GM21825 (cell line): ENCODE measurements around the gene SDHA.
"Not testable (repeated sequence)": the region's sequence is repeated elsewhere in the genome, so short reads cannot be mapped to it uniquely, and the experiment has no call there.

Source experiments
- ATAC-seq: cut with Tn5 transposase; IDR thresholded peaks from one replicate; pipeline ENCODE4 v1.9.1; 2021; ENCODE audit warnings: mild to moderate bottlenecking, moderate library complexity; ENCODE audit not compliant: unreplicated experiment

The SDHA gene

DNA sequence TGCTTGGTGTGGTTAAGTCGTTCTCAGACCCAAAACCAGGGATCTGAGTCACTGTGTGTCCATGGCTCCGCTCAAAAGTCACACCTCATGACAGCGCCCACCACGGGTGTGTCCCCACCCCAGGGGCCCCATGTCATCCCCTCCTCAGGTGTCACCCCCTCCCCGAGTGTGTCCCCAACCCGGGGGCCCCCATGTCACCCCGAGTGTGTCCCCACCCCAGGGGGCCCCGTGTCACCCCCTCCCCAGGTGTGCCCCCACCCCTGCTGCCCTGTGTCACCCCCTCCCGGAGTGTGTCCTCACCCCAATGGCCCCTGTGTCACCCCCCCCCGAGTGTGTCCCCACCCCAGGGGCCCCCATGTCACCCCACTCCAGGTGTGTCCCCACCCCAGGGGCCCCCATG is 21.8 kb upstream of the SDHA start:
- no peak for ATAC-seq

DNA sequence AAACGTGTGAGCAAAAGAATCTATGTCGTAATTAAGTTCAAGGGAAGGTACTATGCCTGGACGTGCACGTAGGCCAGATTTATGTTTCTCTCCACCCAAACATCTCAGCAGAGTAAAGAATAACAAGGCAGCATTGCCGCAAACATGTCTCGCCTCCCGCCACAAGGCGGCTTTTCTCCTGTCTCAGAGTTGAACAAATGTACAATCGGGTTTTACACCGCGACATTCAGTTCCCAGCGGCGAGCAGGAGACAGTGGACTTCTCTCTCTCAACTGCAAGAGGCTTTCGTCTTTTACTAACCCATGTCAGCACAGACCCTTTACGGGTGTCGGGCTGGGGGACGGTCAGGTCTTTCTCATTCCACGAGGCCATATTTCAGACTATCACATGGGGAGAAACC is 21.1 kb upstream of the SDHA start:
- ATAC-seq = not testable (repeated sequence)

DNA sequence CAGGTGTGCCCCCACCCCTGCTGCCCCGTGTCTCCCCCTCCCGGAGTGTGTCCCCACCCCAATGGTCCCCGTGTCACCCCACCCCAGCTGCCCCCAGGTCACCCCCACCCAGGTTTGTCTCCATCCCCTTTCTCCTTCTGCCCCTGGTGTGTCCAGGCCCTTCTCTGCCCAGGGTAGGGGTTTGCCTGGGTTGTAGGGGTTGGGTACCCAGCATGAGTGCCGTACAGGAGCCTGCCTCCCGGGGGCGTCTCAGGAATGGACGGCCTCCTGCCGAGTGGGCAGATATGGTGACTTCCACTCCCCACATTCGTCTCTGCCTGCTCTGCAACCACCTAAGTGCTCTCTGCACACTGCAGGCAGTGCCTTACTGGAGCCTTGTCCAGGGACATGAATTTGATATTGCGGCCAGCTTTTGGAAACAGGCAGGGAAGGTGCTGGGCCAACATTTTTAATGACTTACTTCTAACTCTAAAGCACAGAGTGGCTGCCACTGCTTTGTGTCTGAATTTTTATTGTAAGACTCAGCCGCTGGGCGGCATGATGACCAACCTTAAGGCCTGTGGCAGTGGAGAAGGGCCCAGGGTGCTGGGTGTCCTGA is 20.1 kb upstream of the SDHA start:
- no peak for ATAC-seq

DNA sequence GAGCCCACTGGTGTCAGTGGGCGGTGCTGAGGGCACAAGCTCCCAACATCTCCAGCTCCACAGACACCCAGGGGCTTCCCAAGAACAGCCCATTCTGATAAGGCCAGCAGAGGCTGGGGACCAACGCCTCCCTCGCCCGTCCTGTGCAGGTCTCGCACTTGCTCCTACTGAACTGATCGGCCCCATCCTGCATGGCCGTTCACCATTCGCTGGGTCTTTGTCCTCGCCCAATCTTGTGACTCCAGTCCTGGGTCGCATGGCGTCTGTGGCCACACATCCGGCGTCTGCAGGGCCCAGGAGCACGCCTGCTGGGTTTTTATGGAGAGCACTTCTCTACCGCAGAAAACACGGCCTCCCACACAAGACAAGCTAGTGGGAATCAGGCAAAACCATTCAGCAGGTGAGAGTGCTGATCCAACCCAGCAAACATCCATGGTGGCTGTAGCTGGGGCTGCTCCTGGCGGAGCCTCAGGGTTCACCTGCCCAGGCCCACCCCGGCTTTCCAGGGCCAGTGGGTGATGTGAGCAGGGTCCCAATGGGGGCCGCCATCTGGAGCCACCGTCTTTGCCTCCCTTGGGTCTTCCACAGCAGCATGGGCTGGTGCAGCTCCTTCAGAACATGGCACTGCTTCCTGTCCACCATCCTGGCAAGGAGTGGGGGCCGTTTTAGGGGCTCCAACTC is 19.5 kb upstream of the SDHA start:
- ATAC-seq = no peak

DNA sequence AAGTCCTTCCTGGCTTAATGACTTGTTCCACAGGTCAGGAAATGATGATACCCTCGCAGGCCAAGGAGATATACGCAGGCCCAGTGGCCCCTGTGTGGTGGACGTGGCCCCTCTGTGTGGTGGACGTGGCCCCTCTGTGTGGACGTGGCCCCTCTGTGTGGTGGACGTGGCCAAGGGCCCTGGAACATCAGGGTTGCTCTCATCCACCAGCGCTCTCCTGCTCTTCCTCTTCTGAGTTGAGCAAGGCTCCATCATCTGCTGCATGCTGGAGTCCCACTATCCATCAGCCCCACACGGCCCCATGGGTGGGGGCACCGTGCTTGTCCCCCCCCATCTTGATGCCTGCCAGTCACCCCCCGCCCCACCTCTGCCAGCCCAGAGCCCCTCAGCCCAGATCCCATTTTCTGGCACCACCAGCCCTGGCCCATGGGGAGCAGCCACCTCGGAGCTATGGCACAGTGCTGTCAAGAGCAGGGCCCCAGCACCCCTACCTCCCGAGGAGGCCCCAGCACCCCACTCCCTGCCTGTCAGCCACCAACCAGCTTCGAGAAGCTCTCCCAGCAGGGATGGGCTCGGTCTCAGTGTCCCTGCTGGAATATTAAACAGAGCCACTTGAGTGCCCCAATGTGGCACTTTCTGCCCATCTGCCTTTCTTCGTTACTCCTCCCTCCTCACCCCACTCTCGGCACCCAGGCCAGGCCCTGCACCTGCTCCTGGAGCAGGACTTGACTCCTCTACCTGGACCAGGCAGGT is 18.7 kb upstream of the SDHA start:
- ATAC-seq = no peak

DNA sequence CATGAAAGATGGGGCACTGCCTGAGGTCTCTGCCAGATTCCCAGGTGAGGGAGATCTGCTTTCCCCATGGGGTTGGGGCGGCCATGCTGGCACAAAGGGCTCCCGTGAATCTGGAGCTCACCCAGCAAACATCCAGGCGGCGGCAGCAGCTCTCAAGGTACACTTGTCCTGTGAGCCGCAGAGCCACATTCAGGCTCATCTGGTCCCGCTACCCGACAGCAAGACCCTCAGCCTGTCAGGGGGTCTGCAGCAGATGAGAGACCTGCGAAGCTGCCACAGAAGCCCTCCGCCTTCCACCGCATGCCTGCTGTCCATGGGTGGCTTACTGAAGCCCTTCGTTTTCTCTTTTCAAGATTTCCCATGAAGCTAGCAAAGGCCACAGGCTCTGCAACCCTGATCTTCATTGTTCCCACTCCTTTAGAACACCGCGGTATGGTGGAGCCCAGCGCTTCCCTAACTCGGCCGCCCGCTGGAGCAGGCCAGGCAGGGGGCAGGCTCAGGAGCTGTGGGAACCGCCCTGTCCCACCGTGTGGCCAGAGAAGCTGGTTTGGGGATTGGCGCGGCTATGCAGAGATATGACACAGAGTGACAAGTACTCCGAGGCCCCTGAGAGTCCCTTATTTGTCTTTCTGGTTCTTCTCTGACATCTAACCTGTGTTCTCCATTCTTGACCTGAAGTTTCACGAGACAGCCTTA is 18.0 kb upstream of the SDHA start:
- ATAC-seq = no peak

DNA sequence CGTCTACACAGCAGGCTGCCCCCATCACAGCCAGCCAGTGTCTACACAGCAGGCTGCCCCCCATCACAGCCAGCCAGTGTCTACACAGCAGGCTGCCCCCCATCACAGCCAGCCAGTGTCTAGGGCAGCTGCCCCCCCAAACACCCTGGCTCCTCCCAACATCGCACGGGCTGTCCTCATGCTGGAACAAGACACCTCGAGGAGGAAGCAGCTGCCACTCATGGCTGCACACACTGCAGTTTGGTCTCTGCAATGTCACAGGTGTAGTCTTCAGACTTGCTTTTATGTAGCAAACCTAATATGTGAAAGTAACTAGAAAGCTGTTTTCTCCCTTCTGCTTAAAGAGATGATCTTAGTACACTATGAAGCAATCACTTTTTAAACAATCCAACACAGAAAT is 17.1 kb upstream of the SDHA start:
- no peak for ATAC-seq

DNA sequence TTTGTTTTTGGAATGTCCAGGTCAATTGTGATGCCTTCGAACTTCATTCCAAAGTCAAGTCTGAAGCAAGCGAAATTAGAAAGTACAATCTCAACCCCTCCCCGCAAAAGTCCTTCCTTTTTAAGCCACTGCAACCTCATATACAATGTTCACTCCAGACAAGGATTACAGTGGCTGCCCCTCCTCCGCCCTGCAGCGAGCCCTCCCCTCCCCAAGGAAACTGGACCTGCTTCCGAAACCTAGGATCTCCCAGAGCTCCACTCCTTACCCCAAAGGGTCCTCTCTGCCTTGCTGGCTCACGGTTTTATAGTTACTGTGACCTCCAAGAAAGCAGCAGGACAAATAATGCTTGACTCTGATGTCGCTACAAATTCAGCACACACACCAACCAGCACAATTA is 16.4 kb upstream of the SDHA start:
- ATAC-seq = no peak

DNA sequence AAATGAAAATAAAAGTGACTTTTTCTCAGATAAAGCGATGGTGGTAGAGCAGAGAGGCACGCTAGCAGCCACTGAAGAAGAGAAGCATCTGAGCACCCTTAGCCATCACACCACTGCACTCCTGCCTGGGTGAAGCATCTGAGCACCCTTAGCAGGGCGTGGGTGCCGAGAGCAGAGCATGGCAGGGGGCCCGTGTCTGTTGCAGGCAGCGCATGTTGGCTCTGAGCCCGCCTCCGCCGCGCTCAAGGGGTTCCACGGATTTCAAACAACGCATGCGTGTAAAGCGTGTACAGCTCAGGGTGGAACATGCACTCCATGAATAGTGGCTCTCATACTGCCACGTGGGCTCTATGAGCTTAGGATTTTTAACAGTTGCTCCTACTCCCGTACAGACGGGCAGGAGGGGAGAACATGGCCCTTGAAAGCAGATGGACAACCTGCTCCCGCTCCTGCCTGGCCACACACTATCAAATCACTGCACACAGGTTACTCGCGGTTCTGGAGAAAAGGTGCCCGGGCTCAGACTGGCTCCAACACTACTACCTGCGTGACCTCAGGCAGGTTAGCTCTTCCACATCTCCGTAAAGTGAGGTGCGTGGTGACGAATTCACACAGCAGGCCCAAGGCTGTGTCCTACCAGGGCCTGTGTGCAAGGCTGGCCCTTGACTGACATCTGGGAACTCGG is 14.7 kb upstream of the SDHA start:
- no peak for ATAC-seq

DNA sequence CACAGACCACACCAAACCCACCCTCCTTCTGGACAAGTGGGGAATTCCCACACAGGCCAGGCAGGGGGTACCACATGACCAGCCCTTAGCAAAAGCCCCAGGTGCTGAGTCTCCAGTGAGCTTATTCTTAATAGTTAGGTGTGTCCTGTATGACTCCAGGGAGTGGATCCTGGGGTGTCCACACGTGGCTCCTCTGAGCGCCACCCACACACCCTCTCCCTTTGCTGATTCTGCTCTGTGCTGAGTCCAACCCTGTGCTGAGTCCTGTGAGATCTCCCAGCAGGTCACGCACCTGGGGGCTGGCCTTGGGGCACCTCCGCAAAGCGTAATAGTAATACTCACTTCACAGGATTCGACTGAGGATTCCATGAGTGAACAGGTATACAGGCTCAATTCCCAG is 14.1 kb upstream of the SDHA start:
- ATAC-seq = no peak

DNA sequence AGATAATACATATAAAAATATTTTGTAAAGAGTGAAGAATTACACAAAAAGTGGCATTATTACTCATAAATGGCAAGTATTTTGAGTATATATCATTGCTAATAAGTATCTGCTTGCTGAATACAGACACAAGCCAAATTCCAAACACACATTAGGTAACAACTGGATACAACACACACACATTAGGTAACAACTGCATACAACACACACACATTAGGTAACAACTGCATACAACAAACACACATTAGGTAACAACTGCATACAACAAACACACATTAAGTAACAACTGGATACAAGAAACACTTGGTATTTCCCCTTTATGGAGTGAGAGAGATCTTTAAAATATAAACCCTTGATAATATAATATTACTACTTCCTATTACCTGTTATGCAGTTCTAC is 13.7 kb upstream of the SDHA start:
- no peak for ATAC-seq

DNA sequence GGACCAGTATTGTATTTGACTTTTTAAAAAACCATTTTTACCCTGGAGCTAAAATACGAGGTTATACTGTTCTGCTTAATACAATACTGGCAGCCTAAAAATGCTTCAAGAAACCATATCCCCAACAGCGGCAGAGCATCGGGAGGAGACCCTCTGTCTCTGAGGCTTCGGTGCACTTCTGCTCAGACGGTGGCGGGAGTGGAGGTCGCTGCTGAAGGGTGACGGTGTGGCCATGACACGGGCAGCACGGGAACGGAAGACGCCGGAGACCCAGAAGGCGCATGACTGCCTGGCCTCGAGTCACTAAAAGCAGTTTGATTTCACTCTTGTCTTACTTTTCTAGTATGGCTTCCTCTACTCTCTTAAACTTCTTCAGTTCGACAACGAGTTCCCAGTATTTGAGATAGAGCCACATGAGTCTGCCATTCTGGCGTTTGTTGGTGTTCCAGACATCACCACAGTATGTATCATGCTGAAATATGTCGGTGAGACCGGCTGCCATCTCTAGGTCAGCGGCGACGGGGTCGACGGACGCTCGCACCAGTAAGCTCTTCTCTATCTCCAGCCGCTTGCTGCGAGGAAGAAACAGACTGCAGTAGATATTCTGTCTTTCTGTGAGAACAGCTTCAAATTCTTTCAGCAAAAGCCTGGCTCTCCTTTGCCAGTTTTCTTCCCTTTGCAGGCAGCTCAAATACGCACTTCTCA is 13.0 kb upstream of the SDHA start:
- no peak for ATAC-seq

DNA sequence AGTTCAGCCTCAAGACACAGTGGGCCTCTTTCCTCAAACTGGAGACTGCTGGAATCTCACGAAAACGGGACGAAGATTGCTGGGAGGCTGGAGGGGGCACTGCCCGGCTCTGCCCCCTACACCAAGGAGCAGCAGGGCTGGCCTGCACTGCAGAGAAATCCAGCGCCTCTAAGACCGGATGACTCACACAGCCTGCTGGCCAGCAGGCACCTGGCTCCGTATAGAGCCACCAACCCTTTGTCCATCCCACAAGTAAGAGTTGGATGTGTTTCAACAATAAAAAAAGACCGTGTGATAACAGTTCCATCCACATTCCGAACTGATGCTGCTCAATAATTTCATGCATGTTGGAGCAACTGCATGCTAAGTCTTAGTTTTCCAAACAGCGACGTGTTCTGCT is 11.7 kb upstream of the SDHA start:
- ATAC-seq = no peak

DNA sequence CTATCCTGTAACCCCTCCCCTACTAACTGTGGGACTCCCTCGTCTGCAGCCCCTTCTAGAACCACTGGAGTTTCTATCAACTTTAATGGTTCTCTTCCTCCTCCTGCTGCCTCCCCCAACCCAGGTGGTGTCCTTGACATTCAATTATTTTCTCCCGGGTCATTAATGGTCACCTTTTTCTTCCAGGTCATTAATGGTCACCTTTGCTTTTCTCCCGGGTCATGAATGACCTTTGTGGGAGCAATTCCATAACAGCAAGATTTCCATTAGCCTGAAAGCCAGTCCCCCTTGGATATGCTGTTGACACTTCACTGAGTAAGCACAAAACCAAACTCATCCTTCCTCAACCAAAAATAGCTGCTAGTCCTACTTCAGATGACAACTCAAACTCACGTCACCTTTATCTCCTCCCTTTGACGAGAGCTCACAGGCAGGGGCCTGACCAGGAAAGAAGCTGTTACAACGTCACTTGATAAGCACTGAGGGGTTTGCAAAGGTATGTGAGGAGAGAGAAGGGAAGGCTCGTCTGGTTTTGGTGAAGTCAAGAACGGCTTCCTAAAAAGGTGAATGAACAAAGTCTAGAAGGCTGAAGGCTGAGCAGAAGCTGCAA is 11.1 kb upstream of the SDHA start:
- no peak for ATAC-seq

DNA sequence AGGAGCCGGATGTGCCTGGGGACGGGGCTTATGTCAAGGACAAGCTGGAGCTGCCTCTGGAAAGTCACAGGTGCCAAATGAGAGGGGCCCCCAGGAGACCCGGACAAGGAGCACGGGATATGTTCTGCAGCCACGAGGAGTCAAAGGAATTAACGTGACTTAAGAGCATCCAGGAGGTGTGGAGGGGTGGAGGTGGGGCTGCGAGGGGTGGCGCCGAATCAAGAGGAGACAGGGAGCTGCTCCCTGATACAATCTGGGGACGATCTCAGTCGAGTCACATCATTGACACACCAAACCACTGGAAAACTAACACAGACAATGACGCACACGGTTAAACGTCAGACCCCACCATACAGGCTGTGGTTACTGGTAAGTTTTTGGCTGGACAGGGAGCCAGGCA is 10.5 kb upstream of the SDHA start:
- ATAC-seq = no peak

DNA sequence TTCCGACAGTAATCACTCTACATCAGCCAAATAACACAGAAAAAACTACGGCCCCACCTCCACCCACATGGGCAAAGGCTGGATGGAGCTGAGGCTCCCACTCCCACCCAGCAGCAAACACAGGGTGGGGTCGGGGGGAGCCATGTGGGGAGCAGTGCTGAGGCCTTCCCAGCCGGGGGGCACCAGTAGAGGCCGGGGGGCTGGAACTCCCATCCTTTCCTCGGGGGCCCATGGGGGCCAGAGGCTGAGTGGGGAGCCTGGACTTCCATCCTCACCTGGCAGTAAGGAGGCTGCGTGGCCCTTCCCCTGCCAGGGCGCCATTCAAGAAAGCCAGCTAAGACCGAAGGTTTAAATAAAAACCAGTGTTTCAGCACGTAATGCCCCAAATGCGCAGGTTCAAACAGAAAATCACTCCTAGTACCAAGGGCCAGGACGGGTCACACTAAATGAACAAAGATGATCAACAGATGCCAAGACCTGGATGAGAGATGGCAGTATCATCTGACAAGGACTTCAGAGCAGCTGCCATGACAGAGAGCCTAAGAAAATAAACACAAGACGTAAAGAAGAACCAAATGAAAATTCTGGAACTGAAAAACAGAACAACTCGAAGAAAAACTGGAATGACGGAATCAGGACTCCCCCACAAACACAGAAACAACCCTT is 9.5 kb upstream of the SDHA start:
- no peak for ATAC-seq

DNA sequence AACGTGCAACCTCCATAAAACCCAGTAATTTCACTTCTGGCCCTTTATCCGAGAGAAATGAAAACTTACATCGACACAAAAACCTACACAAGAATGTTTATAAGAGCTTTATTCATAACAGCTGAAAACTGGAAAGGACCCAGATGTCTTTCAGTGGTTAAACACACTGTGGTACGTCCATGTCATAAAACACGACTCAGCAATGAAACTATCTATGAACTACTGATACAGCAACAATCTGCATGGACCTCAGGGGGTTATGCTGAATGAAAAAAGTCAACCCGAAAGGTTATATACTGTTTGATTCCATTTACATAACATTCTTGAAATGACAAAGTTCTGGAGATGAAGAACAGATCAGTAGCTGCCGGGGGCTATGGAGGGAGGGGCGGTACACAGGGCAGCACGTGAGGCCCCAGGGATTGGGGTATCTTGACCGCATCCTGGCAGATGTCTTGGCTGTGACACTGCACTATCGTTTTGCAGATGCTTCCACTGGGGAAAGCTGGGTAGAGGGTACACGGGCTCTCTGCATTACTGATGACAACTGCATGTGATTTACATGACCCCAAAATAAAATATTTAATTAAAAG is 4.2 kb upstream of the SDHA start:
- no peak for ATAC-seq

DNA sequence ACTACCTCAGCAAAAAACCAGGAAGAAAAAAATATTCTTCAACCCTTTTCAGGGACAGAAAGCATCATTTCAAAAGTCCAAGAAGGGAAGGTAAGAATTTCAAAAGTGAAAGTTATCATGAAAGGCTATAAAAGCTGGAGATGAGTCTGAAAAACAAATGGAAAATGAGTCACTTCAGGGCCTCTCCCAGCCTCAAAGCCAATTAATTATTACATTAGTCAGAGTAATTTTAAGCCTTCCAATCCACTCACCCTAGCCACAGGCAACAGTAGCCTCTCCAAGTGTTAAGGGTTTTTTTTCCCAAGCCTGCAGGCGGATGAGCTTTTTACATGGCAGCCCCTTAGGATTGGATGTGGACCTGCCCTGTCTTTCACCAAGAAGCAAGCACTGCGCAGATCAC is 2.9 kb upstream of the SDHA start:
- not testable (repeated sequence) for ATAC-seq

DNA sequence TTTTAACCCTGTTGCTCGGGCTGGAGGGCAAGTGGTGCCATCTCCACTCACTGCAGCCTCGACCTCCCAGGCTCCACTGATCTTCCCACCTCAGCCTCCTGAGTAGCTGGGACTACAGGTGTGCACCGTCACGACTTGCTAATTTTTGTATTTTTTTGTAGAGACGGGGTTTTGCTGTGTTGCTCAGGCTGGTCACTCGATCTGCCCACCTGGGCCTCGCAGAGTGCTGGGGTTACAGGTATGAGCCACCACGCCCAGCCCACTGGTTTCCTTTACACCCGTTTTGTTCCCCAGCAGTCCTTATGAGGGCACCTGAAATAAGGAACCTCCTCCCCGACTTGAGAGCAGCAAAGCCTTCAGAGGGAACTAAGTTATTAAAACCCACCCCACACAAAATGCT is 2.0 kb upstream of the SDHA start:
- not testable (repeated sequence) for ATAC-seq
